Measurements from ENCODE around the gene TIGD1.

TIGD1 gene

GRCh38 chr2:232501794-232502390, 48.5 kb downstream of the TIGD1 start:
- DNase-seq (ENCODE audit: low read depth in 2 of 2), result no peak

- DNase-seq (ENCODE audit: low read depth in 2 of 2), result no peak
These were observed 49.0 kb downstream of the TIGD1 start for GRCh38 chr2:232501331-232501771.

- DNase-seq (ENCODE audit: low read depth in 2 of 2), result no peak
These were observed 51.9 kb downstream of the TIGD1 start for GRCh38 chr2:232498452-232498851.
